Fibroblast of lung (primary cell): ENCODE data around the gene CCDC97.

ENCODE experiments used
- CTCF ChIP-seq, 2 donors: IDR thresholded peaks in 1 of 2; conservative IDR thresholded peaks in 1 of 2; 1 replicate in 1 of 2; 2 replicates in 1 of 2; pipeline ENCODE4 v1.5.1; 2011 to 2012; ENCODE audit warnings: low read length in 2 of 2, control low read depth in 1 of 2, inconsistent platforms in 1 of 2, low read depth in 1 of 2, mild to moderate bottlenecking in 1 of 2
- EZH2 ChIP-seq: IDR thresholded peaks from 2 replicates; pipeline ENCODE4 v1.5.1; 2012; ENCODE audit warnings: low read length, control low read depth, mild to moderate bottlenecking; ENCODE audit errors: missing control alignments

GRCh38 chr19:41332000-41332399 lies 22.0 kb downstream of the CCDC97 start:
- TF ChIP-seq CTCF (conservative IDR thresholded peaks at IDR 0.05 in 1 of 2, IDR thresholded peaks at IDR 0.05 in 1 of 2; ENCODE audit: low read depth in 1 of 2, low read length in 2 of 2) = no peak
- TF ChIP-seq EZH2 = no peak
